Measurements from ENCODE around the gene ACER1.

DNA sequence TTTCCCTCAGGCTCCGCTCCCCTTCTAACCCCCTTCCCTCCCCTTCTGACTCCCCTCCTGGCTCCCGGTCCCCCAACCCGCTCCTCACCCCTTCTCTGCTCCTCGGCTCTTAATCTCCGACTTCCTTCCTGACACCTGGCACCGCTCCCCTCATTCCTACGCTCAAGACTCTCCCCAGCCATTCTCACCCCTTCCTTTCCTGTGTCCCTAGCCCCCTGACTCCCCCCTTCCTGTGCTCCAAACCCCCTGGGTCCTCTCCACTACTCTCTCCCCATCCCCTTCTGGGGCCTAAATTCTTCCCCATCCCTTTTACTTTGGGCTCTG lies 28.6 kb upstream of the ACER1 start:
- no peak for TF ChIP-seq POLR2A (IDR thresholded peaks at IDR 0.05)
- TF ChIP-seq, protein P1, sequence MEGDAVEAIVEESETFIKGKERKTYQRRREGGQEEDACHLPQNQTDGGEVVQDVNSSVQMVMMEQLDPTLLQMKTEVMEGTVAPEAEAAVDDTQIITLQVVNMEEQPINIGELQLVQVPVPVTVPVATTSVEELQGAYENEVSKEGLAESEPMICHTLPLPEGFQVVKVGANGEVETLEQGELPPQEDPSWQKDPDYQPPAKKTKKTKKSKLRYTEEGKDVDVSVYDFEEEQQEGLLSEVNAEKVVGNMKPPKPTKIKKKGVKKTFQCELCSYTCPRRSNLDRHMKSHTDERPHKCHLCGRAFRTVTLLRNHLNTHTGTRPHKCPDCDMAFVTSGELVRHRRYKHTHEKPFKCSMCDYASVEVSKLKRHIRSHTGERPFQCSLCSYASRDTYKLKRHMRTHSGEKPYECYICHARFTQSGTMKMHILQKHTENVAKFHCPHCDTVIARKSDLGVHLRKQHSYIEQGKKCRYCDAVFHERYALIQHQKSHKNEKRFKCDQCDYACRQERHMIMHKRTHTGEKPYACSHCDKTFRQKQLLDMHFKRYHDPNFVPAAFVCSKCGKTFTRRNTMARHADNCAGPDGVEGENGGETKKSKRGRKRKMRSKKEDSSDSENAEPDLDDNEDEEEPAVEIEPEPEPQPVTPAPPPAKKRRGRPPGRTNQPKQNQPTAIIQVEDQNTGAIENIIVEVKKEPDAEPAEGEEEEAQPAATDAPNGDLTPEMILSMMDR (IDR thresholded peaks at IDR 0.05) = no peak

Measured in lower leg skin (tissue), 3 donors.